ENCODE measurements around the gene CARD14.

DNA sequence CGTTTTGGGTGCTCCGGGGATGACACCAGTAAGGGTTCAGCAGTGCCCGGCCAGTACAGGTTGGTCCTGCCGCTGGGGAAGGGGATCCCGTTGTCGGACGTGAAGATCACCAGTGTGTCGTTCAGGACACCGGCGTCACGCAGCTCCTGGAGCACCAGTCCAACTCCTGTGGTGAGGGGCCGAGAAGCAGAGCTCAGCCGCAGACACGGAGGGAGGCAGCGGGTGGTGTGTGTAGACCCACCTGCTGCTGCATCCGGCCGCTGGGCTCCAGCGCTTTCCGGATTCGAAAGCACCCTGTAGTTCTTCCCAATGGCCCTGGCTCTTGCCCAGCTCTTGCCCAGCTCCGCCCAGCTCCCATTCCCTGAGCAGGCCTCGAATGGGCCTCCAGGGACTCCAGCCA, 42.3 kb downstream of the CARD14 start:
- TF ChIP-seq, protein P1, sequence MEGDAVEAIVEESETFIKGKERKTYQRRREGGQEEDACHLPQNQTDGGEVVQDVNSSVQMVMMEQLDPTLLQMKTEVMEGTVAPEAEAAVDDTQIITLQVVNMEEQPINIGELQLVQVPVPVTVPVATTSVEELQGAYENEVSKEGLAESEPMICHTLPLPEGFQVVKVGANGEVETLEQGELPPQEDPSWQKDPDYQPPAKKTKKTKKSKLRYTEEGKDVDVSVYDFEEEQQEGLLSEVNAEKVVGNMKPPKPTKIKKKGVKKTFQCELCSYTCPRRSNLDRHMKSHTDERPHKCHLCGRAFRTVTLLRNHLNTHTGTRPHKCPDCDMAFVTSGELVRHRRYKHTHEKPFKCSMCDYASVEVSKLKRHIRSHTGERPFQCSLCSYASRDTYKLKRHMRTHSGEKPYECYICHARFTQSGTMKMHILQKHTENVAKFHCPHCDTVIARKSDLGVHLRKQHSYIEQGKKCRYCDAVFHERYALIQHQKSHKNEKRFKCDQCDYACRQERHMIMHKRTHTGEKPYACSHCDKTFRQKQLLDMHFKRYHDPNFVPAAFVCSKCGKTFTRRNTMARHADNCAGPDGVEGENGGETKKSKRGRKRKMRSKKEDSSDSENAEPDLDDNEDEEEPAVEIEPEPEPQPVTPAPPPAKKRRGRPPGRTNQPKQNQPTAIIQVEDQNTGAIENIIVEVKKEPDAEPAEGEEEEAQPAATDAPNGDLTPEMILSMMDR (conservative IDR thresholded peaks at IDR 0.05; ENCODE audit: low read depth, low read length) = no peak
- no peak for TF ChIP-seq EZH2 (IDR thresholded peaks at IDR 0.05; ENCODE audit: low read length, unreplicated experiment)

Measured in PC-3 (cell line).